CD4-positive, alpha-beta T cell treated with Interferon gamma for 1 hour (primary cell): Measurements from ENCODE around the gene PRKD2.
"Not testable (repeated sequence)": the region's sequence is repeated elsewhere in the genome, so short reads cannot be mapped to it uniquely, and the experiment has no call there.

Experiments used
- DNase-seq: peaks from one replicate; pipeline ENCODE4 v3.0.0-alpha.2; 2020

The PRKD2 gene

GRCh38 chr19:46717034-46717715 is at the start of gene PRKD2:
PRKD2 (minus strand) TSS chr19:46717114; CDS start chr19:46716370, 744 bp downstream.
- DNase-seq, result peak; percentile 82

DNA sequence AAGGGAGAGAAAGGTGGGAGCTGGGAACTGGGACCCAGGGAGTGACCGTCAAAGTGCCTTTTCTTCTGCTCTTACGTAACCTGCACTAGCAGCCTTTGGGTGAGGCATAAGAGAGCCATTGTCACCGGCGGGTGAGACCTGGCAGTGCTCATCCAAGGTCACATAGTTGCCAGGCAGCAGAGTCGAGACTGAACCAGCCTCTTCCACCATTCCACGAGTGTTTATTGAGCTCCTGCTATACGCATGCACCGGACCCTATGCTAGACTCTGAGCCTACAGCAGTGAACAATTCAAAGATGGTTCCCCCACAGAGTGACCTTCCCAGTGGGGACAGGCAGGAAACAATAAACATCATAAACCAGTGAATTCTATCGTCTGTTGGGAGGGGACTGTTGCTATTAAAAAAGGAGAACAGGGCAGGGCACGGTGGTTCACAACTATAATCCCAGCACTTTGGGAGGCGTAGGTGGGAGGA is 47.9 kb upstream of the PRKD2 start:
- no peak for DNase-seq

GRCh38 chr19:46762245-46762890 is 45.5 kb upstream of the PRKD2 start:
- DNase-seq, result no peak

DNA sequence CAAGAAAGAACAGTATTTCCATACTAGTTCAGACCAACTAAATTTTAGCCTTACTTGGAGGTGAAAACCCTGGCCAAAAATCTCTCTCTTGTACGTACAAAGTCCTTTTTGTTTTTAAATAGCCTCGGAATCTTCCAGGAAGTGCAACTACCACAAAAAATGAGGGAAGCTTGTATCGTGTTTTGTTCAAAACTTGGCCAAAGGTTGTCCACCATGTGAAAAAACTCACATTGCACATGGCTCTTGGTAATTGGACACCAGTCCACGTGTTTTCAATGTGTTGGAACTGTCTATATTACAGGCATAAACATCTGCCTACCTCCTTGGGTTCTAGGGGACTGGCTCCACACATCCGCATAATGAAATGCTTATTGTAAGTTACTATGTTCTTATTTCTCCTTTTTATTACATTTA is 44.5 kb upstream of the PRKD2 start:
- DNase-seq, result no peak

DNA sequence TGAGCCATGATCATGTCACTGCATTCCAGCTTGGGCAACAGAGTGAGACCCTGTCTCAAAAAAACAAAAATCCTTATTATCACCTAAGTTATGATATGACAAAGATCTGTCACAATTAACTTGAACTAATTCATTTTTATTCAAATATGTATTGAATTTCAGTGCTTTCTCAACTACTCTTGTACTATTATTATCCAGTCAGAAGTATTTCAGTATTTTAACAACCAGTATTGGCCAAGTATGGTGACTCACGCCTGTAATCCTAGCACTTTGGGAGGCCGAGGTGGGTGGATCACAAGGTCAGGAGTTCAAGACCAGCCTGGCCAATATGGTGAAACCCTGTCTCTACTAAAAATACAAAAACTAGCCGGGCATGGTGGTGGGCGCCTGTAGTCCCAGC is 44.0 kb upstream of the PRKD2 start:
- DNase-seq, result not testable (repeated sequence)

GRCh38 chr19:46760363-46760762 is 43.4 kb upstream of the PRKD2 start:
- DNase-seq, result no peak

GRCh38 chr19:46759817-46760333 is 43.0 kb upstream of the PRKD2 start:
- no peak for DNase-seq

- DNase-seq, result no peak
Observed at GRCh38 chr19:46759206-46759605, 42.3 kb upstream of the PRKD2 start.

DNA sequence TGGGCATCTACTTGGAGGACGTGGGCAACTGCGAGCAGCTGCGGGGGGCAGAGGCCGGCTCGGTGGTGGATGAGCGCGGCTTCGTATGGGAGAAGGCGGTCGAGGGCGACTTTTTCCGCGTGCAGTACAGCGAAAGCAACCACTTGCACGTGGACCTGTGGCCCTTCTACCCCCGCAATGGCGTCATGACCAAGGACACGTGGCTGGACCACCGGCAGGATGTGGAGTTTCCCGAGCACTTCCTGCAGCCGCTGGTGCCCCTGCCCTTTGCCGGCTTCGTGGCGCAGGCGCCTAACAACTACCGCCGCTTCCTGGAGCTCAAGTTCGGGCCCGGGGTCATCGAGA is 39.6 kb upstream of the PRKD2 start:
- DNase-seq, result no peak

- DNase-seq, result no peak
Observed at GRCh38 chr19:46755853-46756543, 39.1 kb upstream of the PRKD2 start.

DNA sequence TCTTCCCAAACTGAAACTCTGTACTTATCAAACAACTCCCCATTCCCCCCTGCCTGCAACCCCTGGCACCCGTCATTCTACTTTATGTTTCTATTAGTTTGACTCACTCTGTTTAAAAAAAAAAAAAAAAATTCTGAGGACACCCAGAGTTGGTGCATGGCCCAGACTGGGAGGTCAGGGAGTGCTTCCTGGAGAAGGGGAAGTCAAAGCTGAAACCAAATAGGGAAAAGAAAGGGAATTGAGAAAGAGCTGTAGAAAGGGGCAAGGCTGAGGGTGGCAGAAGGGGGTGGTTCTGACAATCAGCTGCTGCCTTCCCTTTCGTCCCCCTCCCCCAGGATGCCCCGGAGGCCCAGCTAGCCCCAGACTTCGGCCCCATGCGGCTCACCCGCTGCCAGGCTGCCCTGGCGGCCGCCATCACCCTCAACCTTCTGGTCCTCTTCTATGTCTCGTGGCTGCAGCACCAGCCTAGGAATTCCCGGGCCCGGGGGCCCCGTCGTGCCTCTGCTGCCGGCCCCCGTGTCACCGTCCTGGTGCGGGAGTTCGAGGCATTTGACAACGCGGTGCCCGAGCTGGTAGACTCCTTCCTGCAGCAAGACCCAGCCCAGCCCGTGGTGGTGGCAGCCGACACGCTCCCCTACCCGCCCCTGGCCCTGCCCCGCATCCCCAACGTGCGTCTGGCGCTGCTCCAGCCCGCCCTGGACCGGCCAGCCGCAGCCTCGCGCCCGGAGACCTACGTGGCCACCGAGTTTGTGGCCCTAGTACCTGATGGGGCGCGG is 38.4 kb upstream of the PRKD2 start:
- DNase-seq, result no peak

GRCh38 chr19:46753420-46754155 is 36.7 kb upstream of the PRKD2 start:
- peak; percentile 65 for DNase-seq

DNA sequence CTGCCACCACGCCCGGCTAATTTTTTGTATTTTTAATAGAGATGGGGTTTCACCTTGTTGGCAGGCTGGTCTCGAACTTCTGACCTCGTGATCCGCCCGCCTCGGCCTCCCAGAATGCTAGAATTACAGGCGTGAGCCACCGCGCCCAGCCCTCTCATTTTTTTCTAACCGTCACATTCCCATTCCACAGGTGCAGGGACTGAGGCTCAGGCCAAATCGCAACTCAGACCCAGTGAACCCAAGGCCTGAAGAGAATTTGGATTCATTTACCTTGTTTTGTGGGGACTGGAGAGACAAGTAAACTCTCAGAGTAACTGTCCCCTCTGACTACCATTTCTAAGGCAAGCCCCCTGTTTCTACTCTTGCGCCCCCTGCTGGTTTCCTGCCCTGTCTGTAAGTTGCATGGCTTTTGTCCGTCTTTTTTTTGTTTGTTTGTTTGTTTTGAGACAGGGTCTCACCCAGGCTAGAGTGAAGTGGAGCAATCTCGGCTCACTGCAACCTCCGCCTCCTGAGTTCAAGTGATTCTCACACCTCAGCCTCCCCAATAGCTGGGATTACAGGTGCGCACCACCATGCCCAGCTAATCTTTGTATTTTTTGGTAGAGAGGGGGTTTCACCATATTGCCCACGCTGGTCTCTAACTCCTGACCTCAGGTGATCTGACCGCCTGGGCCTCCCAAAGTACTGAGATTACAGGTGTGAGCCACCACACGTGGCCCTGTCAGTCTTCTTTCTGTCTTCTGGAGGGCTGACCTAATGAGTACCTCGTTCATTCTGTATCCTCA is 31.6 kb upstream of the PRKD2 start:
- peak; percentile 66 for DNase-seq

DNA sequence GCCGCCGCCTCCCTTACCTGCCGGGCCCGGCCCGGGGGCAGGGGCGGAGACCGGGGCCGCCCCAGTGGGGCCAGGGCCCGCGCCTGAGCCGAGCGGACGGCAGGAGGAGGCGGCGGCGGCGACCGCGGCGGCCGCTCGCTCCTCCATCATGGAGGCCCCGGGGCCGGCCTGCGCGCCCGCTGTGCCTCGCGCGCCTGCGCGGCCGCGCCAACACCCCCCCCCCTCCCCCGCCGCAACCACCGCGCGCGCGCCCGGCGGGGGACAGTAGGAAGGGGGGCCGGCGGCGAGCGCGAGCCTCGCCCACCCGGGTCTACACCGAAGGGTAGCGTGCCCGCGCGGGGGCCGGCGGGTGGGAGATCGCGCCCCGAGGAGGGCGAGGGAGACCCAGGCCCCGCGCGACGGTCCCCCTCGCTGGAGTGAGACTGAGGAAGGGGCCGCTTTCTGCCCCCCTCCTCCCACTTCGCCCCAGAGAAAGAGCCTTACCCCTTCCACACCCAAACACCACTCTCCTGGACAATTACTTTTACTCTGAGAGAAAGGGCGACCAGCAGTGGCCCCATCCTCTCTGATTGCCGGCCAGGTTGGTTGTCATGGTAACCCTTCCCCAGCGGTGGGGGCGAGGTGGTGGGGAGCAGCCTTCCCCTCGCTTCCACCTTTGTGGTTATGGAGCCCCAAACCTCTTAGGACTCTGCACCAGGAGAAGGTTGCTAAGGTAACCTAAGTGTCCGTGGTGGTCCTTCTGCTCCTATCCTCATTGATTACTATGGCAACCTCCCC is 29.6 kb upstream of the PRKD2 start, which contains the start of gene STRN4:
Gene STRN4, minus strand, starts transcription at position 170 of the 777 bp plus-strand sequence. Its CDS starts 20 bp downstream, at position 150.
- DNase-seq, result peak; percentile 69

- peak; percentile 14 for DNase-seq
Observed at GRCh38 chr19:46745521-46746280, 28.8 kb upstream of the PRKD2 start, which contains the start of gene FKRP. FKRP (plus strand) TSS chr19:46746057; CDS start chr19:46755451, 9,394 bp downstream.

DNA sequence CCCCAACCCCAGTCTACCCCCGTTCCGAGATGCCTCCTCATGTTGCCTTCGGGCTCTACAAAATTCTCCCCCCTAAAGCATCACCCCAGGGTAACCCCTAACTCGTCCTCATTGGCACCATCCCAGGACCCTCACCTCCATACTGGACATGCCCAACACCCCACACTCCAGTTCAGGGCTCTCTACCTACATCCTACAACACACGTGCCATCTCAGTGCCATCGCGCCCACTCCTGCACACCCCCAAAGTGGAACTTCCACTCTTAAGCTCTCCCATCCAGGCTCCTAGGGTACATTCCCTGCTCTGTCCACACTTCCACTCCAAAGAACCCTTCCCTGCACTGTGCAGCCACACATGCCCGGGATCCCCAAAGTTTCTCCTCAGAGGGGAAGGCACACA is 28.1 kb upstream of the PRKD2 start:
- no peak for DNase-seq

- no peak for DNase-seq
Observed at GRCh38 chr19:46744005-46744691, 27.2 kb upstream of the PRKD2 start.

GRCh38 chr19:46742926-46743480 is 26.1 kb upstream of the PRKD2 start:
- DNase-seq, result no peak

DNA sequence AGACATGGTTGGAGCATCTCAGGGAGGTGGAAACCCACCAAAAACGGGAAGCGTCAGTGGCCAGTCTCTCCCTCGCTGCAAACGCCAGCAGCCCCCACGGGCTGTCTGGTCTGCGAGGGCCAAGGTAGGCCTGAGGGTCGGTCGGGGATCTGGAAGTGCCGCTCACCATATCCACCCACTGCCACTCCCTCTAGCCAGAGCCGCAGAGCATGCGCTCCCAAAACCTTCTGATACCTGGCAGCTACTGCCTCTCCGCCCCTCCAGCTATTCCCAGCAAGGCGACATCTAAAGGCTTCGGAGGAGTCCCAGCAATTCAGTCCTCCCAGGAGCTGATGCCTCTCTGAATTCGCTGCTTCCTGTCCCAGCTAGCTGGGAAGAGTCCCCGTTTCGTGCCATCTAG is 24.5 kb upstream of the PRKD2 start:
- DNase-seq, result no peak
